HFF-Myc (cell line): ENCODE measurements around the gene DNPEP.

ENCODE experiments used
- DNase-seq: peaks from one replicate; pipeline ENCODE4 v3.0.0-alpha.2; 2011; ENCODE audit warnings: low read depth; ENCODE audit errors: extremely low read depth
- H3K4me3 ChIP-seq: replicated peaks from 2 replicates; pipeline ENCODE4 v1.5.1; 2011; ENCODE audit warnings: low read depth, mild to moderate bottlenecking, control low read depth, low read length
- CTCF ChIP-seq: IDR thresholded peaks from 2 replicates; pipeline ENCODE4 v1.5.1; 2012; ENCODE audit warnings: mild to moderate bottlenecking, low read depth, low read length, control low read depth; ENCODE audit errors: missing control alignments

The DNPEP gene

DNA sequence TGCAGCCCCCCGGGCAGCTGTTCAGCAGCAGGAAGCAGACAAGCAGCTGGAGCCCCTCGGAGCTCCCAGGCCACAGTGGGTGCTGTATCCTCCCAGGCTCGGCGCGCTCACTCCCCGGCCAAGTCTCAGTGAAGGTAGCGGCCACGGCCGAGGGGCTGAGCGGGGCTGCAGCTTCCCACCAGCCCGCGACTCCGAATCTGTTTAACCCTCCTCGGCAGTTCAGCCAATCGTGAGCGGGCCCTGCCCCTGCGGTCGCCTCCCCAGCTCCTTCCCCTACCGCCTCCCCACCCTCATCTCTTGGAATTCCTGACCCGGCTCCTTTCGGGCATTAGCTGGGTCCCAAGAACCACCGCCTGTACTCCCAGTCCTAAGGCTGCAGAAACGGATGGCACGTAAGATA is 55.2 kb downstream of the DNPEP start, which contains the start of gene RESP18:
Gene RESP18 (minus strand): TSS at position 203 of the 400 bp plus-strand sequence.
- H3K4me3 ChIP-seq: no peak within 1 kb of the TSS
- TF ChIP-seq CTCF: no peak
- DNase-seq: no peak

GRCh38 chr2:219331560-219332213 is 56.0 kb downstream of the DNPEP start:
- H3K4me3 ChIP-seq: no peak overlapping the region
- no peak for TF ChIP-seq CTCF
- no peak for DNase-seq

DNA sequence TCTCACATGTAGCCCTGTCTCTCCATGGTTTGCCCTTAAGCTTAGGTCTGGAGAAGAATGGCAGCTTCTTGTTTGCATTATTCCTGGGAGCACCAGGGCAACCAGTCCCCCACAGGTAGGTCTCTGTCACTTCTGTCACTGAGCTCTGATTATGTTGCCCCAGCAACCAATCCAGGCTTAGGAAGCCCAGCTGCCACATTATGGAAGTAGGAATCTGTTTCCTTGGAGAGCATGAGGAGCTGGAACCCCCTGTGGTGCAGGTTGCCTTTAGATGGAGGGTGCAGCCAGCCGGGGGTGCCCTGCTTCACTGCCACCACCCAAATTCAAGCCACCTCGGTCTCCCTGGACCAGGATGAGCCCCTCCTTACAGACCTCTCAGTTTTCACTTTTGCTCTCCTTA is 60.0 kb downstream of the DNPEP start:
- no peak overlapping the region for H3K4me3 ChIP-seq
- TF ChIP-seq CTCF: no peak
- no peak for DNase-seq

GRCh38 chr2:219325657-219326315 is 61.9 kb downstream of the DNPEP start:
- no peak overlapping the region for H3K4me3 ChIP-seq
- TF ChIP-seq CTCF: no peak
- no peak for DNase-seq

- no peak for TF ChIP-seq CTCF
- no peak overlapping the region for H3K4me3 ChIP-seq
- no peak for DNase-seq
Observed at GRCh38 chr2:219325136-219325535, 62.6 kb downstream of the DNPEP start.

- no peak for TF ChIP-seq CTCF
- no peak for DNase-seq
- no peak overlapping the region for H3K4me3 ChIP-seq
Observed at GRCh38 chr2:219323434-219323833, 64.3 kb downstream of the DNPEP start.
